HUES6 (cell line): ENCODE data around the gene CCDC107.
"Not testable (repeated sequence)": the region's sequence is repeated elsewhere in the genome, so short reads cannot be mapped to it uniquely, and the experiment has no call there.

Experiments
- H3K27ac ChIP-seq: 2 replicates; pipeline ENCODE4 v1.7.0; 2013; ENCODE audit warnings: low read depth, mild to moderate bottlenecking, low read length, inconsistent platforms
- H3K27me3 ChIP-seq: 2 replicates; pipeline ENCODE4 v1.6.1; 2013; ENCODE audit warnings: low read length; ENCODE audit not compliant: control insufficient read depth, insufficient read depth
- H3K36me3 ChIP-seq: 2 replicates; pipeline ENCODE4 v1.6.1; 2013; ENCODE audit warnings: low read length; ENCODE audit not compliant: control insufficient read depth, insufficient read depth
- H3K4me1 ChIP-seq: 2 replicates; pipeline ENCODE4 v1.6.1; 2013; ENCODE audit warnings: low read length; ENCODE audit not compliant: control insufficient read depth, insufficient read depth
- H3K4me3 ChIP-seq: 2 replicates; pipeline ENCODE4 v1.5.1; 2013; ENCODE audit warnings: low read depth, low read length
- H3K9ac ChIP-seq: one replicate; pipeline ENCODE4 v1.6.1; 2013; ENCODE audit warnings: mild to moderate bottlenecking, low read length
- H3K9me3 ChIP-seq: 2 replicates; pipeline ENCODE4 v1.6.1; 2013; ENCODE audit warnings: low read depth, low read length; ENCODE audit not compliant: control insufficient read depth, insufficient read depth

CCDC107 gene

DNA sequence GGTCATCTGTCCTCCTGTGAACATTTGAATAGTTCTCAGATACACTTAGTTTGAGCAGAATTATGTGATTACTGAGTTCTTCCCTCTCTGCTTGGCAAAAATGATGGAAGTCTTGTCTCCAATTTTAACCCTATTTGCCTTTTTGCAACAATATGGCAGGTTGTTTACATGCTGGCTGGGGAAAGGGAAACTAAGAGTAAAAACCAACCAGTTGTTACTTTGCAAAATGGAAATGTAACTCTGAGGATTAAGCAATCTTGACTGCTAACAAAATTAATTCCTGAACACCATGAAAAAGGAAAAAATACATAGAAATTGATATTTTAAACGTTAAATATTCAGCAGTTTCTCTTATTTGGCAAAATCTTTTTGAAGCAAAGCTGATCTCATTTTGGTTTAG lies 18.5 kb upstream of the CCDC107 start:
- no peak overlapping the region for H3K4me3 ChIP-seq
- H3K27me3 ChIP-seq = no peaks in the 10 kb centered on the region
- peaks cover 2% of the 10 kb centered on the region; the same call in 1 of the 2 replicates for H3K36me3 ChIP-seq
- H3K27ac ChIP-seq = no peak overlapping the region
- H3K4me1 ChIP-seq = no peaks in the 10 kb centered on the region
- H3K9me3 ChIP-seq = no peaks in the 10 kb centered on the region
- no peak overlapping the region for H3K9ac ChIP-seq

GRCh38 chr9:35640431-35640830 lies 17.7 kb upstream of the CCDC107 start:
- H3K4me1 ChIP-seq, H3K27me3 ChIP-seq, H3K27ac ChIP-seq, H3K36me3 ChIP-seq, H3K4me3 ChIP-seq, H3K9me3 ChIP-seq, H3K9ac ChIP-seq: not testable (repeated sequence)

DNA sequence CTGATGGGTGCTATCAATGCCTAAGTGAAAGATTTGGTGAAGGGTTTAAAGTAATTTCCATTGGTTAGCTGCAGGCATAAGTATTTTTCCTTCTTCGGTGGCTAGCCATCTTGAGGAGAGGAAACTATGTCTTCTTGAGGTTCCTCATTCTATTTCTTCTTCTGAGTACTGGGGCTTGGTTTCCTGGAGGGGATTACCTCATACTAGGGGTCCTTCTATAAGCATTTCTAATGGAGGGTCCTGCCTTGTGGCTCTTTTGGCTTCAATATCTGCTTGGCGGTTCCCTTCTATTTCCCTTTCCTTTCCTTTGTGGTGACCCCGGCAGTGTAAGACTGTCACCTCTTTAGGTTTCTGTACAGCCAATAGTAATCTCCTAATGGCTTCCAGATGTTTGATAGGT lies 16.6 kb upstream of the CCDC107 start:
- not testable (repeated sequence) for H3K4me3 ChIP-seq, H3K9ac ChIP-seq, H3K9me3 ChIP-seq, H3K36me3 ChIP-seq, H3K27ac ChIP-seq, H3K4me1 ChIP-seq, H3K27me3 ChIP-seq

- H3K27ac ChIP-seq = no peak overlapping the region
- H3K27me3 ChIP-seq = 0 out of 2 replicates have a peak, but pooled peaks cover 3% of the 10 kb centered on the region
- H3K9ac ChIP-seq = no peak overlapping the region
- H3K4me3 ChIP-seq = no peak overlapping the region
- H3K9me3 ChIP-seq = no peaks in the 10 kb centered on the region
- H3K36me3 ChIP-seq = peaks cover 2% of the 10 kb centered on the region; the same call in 1 of the 2 replicates
- H3K4me1 ChIP-seq = 0 out of 2 replicates have a peak, but pooled peaks cover 6% of the 10 kb centered on the region
Measured at GRCh38 chr9:35643046-35643445, 15.0 kb upstream of the CCDC107 start.

- H3K36me3 ChIP-seq, H3K9me3 ChIP-seq, H3K27me3 ChIP-seq, H3K27ac ChIP-seq: not testable (repeated sequence)
- H3K4me1 ChIP-seq = peaks cover 20% of the 10 kb centered on the region
- H3K9ac ChIP-seq = peak overlapping the region; percentile 61
- peak overlapping the region; percentile 89 for H3K4me3 ChIP-seq
Measured at GRCh38 chr9:35645736-35646135, 12.4 kb upstream of the CCDC107 start.

DNA sequence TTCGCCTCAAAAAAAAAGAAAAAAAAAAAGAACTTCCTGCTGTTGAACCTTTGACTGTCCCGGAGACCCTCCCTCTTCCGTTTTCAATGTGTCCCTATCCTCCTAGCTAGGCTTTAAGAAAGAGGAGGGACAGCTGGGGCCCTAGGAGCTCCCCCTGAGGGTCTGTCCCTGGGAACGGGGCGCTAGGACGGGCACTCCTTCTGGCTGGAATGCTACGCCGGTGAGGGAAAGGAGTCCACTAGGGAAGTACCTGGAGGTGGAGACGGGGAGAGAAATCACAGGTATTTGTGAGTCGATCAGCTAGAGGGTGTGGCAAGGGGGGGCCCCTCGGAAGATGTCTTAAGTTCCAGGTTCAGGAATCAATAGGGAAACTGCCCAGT lies 11.9 kb upstream of the CCDC107 start:
- H3K4me1 ChIP-seq = peaks cover 23% of the 10 kb centered on the region
- peak overlapping the region; percentile 61 for H3K9ac ChIP-seq

GRCh38 chr9:35646533-35647265 lies 11.4 kb upstream of the CCDC107 start:
- Histone ChIP-seq H3K9me3 (no peaks in the 10 kb centered on the region), H3K9ac (peak overlapping the region; percentile 61), H3K27ac (no peak overlapping the region), H3K4me1 (peaks cover 23% of the 10 kb centered on the region), H3K36me3 (no peaks in the 10 kb centered on the region), H3K27me3 (peaks cover 3% of the 10 kb centered on the region; the same call in 1 of the 2 replicates), H3K4me3 (peak overlapping the region; percentile 89)

More for the DNA sequence above, 11.9 kb upstream of the CCDC107 start:
- H3K27me3 ChIP-seq = peaks cover 3% of the 10 kb centered on the region; the same call in 1 of the 2 replicates
- no peak overlapping the region for H3K27ac ChIP-seq
- peak overlapping the region; percentile 89 for H3K4me3 ChIP-seq
- no peaks in the 10 kb centered on the region for H3K9me3 ChIP-seq
- no peaks in the 10 kb centered on the region for H3K36me3 ChIP-seq

GRCh38 chr9:35649431-35650340 lies 8.4 kb upstream of the CCDC107 start:
- H3K9me3 ChIP-seq = no peaks in the 10 kb centered on the region
- H3K27ac ChIP-seq = no peak overlapping the region
- peaks cover 3% of the 10 kb centered on the region; the same call in 1 of the 2 replicates for H3K27me3 ChIP-seq
- no peak overlapping the region for H3K4me3 ChIP-seq
- H3K9ac ChIP-seq = no peak overlapping the region
- H3K36me3 ChIP-seq = no peaks in the 10 kb centered on the region
- peaks cover 23% of the 10 kb centered on the region for H3K4me1 ChIP-seq

DNA sequence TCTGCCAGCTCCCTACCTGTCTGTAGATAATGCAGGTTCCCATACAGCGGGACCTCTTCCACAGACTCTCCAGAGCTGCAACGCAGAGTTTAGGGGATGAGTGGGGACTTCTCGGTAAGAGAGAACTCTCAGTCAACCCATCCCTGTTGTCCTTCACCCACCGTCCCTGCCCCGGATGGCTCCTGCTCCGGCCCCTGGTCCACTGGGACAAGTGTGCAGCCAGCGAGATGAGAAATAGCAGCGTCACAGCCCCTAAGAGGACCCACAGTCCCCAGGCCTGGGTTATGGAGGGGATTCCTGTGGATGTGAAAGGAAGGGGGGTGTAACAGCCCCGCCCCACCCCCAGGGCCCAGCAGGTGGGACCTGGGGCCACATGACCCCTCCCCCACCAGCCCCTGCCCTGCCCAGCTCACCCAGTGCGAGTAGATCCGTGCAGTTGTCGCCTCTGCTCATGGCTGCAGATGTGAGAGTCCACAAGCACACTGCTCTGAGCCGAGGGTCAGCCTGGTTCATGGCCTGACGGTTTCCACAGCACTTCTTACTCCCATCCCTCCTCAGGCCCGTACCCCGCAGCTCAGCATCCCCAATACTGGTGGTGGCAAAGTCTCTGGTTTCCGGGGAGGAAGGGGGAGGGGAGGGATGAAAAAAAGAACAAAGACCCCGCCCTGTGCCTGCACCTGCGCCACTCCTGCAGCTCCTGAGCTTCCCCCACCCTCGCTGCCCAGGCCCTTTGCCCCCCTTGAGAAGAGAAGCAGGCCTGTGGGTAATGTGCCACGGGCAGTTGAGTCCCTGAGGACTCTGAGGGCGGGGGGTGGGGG lies 7.5 kb upstream of the CCDC107 start, which contains the start of gene SIT1:
Gene SIT1 (minus strand): TSS at position 591 of the 818 bp plus-strand sequence. CDS start 78 bp downstream, at position 513.
- 0 out of 2 replicates have a peak within 1 kb of the TSS, but pooled peaks have one; percentile 25 for H3K4me3 ChIP-seq
- peaks cover 3% of the 10 kb centered on the region; the same call in 1 of the 2 replicates for H3K27me3 ChIP-seq
- no peak within 1 kb of the TSS for H3K9ac ChIP-seq
- no peaks in the 10 kb centered on the region for H3K36me3 ChIP-seq
- H3K9me3 ChIP-seq = no peaks in the 10 kb centered on the region
- H3K4me1 ChIP-seq = peaks cover 21% of the 10 kb centered on the region
- no peak within 1 kb of the TSS for H3K27ac ChIP-seq

DNA sequence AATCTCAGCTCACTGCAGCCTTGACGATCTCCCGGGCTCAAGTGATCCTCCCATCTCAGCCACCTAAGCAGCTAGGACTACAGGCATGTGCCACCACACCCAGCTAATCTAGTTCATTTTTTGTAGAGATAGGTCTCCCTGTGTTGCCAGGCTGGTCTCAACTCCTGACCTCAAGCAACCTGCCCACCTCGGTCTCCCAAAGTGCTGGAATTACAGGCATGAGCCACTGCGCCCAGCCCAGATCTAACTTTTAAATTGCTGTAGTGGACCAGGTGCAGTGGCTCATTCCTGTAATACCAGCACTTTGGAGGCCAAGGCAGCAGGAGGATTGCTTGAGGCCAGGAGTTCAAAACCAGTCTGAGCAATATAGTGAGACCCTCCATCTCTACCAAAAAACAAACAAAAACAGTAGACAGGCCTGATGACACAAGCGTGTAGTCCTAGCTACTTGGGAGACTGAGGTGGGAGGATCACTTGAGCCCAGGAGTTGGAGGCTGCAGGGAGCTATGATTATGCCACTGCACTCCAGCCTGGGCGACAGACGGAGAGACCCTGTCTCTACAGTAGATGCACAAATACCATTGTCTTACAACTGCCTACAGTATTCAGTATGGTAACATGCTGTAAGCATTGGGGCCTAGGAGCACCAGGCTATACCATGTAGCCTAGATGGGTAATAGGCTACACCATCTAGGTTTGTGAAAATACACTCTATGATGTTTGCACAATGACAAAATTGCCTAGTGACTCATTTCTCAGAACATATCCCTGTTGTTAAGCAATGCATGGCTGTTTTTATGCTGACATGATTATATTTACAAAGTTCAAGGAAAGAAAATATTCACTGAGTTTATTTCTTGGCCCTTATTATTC lies 5.9 kb upstream of the CCDC107 start:
- no peak overlapping the region for H3K4me3 ChIP-seq
- no peak overlapping the region for H3K27ac ChIP-seq
- H3K9me3 ChIP-seq = no peaks in the 10 kb centered on the region
- peaks cover 19% of the 10 kb centered on the region for H3K4me1 ChIP-seq
- H3K9ac ChIP-seq = no peak overlapping the region
- H3K36me3 ChIP-seq = no peaks in the 10 kb centered on the region
- peaks cover 12% of the 10 kb centered on the region; the same call in 1 of the 2 replicates for H3K27me3 ChIP-seq
